PC-9 (cell line): ENCODE data around the gene DENND4A. TPM values are rescaled to one million over a fixed set of nuclear protein-coding genes. Genes with fewer than 3 reads are reported as not detected.
"Not testable (repeated sequence)": the region's sequence is repeated elsewhere in the genome, so short reads cannot be mapped to it uniquely, and the experiment has no call there.

ENCODE experiments used
- BruUV-seq: library from RNA; stranded (reverse); fragments of 400-500 nt; replicated peaks from 2 replicates; lab custom pipeline; 2021; lab: Mats Ljungman, UMichigan
- CTCF ChIA-PET: fragments of 300-600 bp; sonication (Branson Sonifier 250); formaldehyde crosslinking; loops from one replicate; lab custom pipeline; 2022; ENCODE audit warnings: antibody characterized with exemption; lab: Charles Lee
- POLR2A ChIA-PET: fragments of 300-600 bp; sonication (Branson Sonifier 250); formaldehyde crosslinking; loops from one replicate; lab custom pipeline; 2022; ENCODE audit warnings: antibody characterized with exemption; ENCODE audit not compliant: unreplicated experiment; lab: Charles Lee
- DNase-seq, 2 experiments: peaks; one replicate each; pipeline versions ENCODE4 v3.0.0 to v3.0.0-alpha.2; 2015 to 2022; ENCODE audit warnings: mixed read lengths in 1 of 2
- H2AFZ ChIP-seq: fragments of 200-600 bp; sonication (generic); 2 replicates; pipeline ENCODE4 v1.8.1; 2017; ENCODE audit warnings: antibody characterized with exemption
- H3F3A ChIP-seq: fragments of 200-600 bp; sonication (generic); 2 replicates; pipeline ENCODE4 v1.8.1; 2017; ENCODE audit warnings: antibody characterized with exemption, mild to moderate bottlenecking, low read depth; ENCODE audit not compliant: insufficient read depth
- H3K27ac ChIP-seq: fragments of 200-600 bp; sonication (generic); 2 replicates; pipeline ENCODE4 v1.6.1; 2016; ENCODE audit warnings: mixed run types
- H3K27me3 ChIP-seq: fragments of 200-600 bp; sonication (generic); 2 replicates; pipeline ENCODE4 v1.6.1; 2016; ENCODE audit warnings: low read depth, mixed run types; ENCODE audit not compliant: insufficient read depth
- H3K36me3 ChIP-seq: fragments of 200-600 bp; sonication (generic); 2 replicates; pipeline ENCODE4 v1.6.1; 2016; ENCODE audit warnings: low read depth, mixed run types
- H3K4me1 ChIP-seq: fragments of 200-600 bp; sonication (generic); replicated peaks from 2 replicates; pipeline ENCODE4 v1.6.1; 2016; ENCODE audit warnings: mixed run types; ENCODE audit not compliant: insufficient read depth
- H3K4me2 ChIP-seq: fragments of 200-600 bp; sonication (generic); 2 replicates; pipeline ENCODE4 v1.6.1; 2017; ENCODE audit warnings: mixed run types
- H3K4me3 ChIP-seq: fragments of 200-600 bp; sonication (generic); 2 replicates; pipeline ENCODE4 v1.6.1; 2016; ENCODE audit warnings: mixed run types
- H3K79me2 ChIP-seq: fragments of 200-600 bp; sonication (generic); 2 replicates; pipeline ENCODE4 v1.6.1; 2017; ENCODE audit warnings: low read depth, mixed run types
- H3K9me2 ChIP-seq: fragments of 200-600 bp; sonication (generic); 2 replicates; pipeline ENCODE4 v1.8.1; 2017; ENCODE audit warnings: mild to moderate bottlenecking; ENCODE audit not compliant: insufficient read depth
- H3K9me3 ChIP-seq: fragments of 200-600 bp; sonication (generic); 2 replicates; pipeline ENCODE4 v1.8.1; 2016; ENCODE audit warnings: low read depth; ENCODE audit not compliant: insufficient read depth
- H4K20me1 ChIP-seq: fragments of 200-600 bp; sonication (generic); 2 replicates; pipeline ENCODE4 v1.8.1; 2017; ENCODE audit not compliant: insufficient read depth
- EZH2 ChIP-seq: fragments of 200-600 bp; sonication (generic); IDR thresholded peaks from 2 replicates; pipeline ENCODE4 v1.8.0; 2017; ENCODE audit warnings: antibody characterized with exemption, low read depth
- intact Hi-C: fragments of 100-400 bp; cut with micrococcal nuclease; formaldehyde crosslinking; loops from one replicate; pipeline ENCODE4 v1.10.0; 2022; ENCODE audit not compliant: unreplicated experiment
- total RNA-seq: library from RNA; stranded (reverse); gene quantifications from 2 replicates; pipeline ENCODE4 v1.2.3, GENCODE V29; 2021
- TF ChIP-seq, protein P1 (sequence below): fragments of 200-600 bp; sonication (generic); conservative IDR thresholded peaks from 2 replicates; pipeline ENCODE4 v1.6.1; 2017; ENCODE audit warnings: mixed run types, antibody characterized with exemption, mild to moderate bottlenecking, moderate library complexity

DENND4A gene
- total RNA-seq, 1 experiment from 2014 or later: 16.3 TPM

DNA sequence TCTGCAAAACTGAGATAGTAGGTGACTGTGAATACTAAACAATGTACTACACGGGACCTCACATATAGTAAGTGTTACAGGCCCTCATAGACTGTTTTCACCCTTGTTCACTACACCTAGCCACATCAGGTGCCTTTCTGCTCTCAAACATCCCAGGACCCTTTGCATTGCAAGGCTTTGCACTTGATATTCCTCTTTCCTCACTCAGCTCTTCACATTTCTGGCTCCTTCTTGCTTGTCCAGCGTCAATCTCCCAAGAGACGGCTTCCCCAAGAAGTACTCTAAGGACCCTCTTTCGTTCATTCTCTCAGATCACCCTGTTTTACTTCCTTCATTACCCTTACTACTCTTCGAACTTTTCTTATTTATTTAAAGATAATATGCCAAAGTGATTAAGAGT is 10.0 kb downstream of the DENND4A start:
- Histone ChIP-seq H3K79me2 (peaks cover 12% of the 10 kb centered on the region), H3K27ac (no peak overlapping the region), H3K27me3 (no peaks in the 10 kb centered on the region), H3K4me1 (peaks cover 6% of the 10 kb centered on the region), H3K36me3 (no peaks in the 10 kb centered on the region), H2AFZ (no peak overlapping the region), H3K4me3 (no peak overlapping the region), H4K20me1 (no peaks in the 10 kb centered on the region), H3K4me2 (no peak overlapping the region), H3K9me3 (no peaks in the 10 kb centered on the region), H3K9me2 (no peaks in the 10 kb centered on the region), H3F3A (peaks cover under 1% of the 10 kb centered on the region; the same call in 1 of the 2 replicates)
- intact Hi-C loops: no loop called here
- ChIA-PET POLR2A (no interaction called here), CTCF (no interaction called here)
- TF ChIP-seq EZH2: no peak
- TF ChIP-seq, protein P1, sequence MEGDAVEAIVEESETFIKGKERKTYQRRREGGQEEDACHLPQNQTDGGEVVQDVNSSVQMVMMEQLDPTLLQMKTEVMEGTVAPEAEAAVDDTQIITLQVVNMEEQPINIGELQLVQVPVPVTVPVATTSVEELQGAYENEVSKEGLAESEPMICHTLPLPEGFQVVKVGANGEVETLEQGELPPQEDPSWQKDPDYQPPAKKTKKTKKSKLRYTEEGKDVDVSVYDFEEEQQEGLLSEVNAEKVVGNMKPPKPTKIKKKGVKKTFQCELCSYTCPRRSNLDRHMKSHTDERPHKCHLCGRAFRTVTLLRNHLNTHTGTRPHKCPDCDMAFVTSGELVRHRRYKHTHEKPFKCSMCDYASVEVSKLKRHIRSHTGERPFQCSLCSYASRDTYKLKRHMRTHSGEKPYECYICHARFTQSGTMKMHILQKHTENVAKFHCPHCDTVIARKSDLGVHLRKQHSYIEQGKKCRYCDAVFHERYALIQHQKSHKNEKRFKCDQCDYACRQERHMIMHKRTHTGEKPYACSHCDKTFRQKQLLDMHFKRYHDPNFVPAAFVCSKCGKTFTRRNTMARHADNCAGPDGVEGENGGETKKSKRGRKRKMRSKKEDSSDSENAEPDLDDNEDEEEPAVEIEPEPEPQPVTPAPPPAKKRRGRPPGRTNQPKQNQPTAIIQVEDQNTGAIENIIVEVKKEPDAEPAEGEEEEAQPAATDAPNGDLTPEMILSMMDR: no peak
- no peak for DNase-seq
- no TSS peak for BruUV-seq

DNA sequence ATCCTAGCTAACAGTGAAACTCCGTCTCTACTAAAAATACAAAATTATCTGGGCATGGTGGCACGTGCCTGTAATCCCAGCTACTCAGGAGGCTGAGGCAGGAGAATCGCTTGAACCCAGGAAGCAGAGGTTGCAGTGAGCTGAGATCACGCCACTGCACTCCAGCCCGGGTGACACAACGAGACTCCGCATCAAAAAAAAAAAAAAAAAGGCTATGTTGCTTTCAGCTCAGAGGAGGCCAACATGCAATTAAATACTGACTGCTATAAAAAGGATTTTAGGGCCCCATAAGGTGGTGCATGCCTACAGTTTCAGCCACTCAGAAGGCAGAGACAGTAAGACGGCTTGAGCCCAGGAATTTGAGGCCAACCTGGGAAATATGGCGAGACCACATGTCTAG is 13.4 kb downstream of the DENND4A start:
- DNase-seq, H3K79me2 ChIP-seq, POLR2A ChIA-PET: not testable (repeated sequence)

DNA sequence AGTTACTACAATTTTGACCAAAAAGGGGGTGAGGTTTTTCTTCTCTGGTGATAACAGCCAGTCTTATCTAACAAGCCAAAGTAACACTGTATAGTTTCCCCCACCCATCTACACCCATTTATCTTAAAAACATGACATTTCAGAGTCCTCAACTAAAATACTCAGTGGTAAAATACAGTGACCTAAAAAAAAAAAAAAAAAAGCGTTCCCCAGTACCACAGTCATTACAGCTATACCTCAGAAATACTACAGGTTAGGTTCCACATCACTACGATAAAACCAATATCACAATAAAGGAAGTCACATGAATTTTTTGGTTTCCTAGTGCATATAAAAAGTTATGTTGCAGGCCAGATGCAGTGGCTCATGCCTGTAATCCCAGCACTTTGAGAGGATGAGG is 13.8 kb downstream of the DENND4A start:
- no peaks in the 10 kb centered on the region for H3K9me3 ChIP-seq
- CTCF ChIA-PET: interaction anchor here (0.6 kb wide), 1 partner anchor 16 kb away, joined by 3 read pairs; no protein-coding TSS in a partner anchor

More for the DNA sequence above, 13.4 kb downstream of the DENND4A start:
- H2AFZ ChIP-seq, H3K4me3 ChIP-seq, H3K9me2 ChIP-seq, H3K4me1 ChIP-seq, H3K27ac ChIP-seq, H3K9me3 ChIP-seq, H3K36me3 ChIP-seq, intact Hi-C loops, BruUV-seq, H4K20me1 ChIP-seq, H3K27me3 ChIP-seq, H3F3A ChIP-seq, H3K4me2 ChIP-seq: not testable (repeated sequence)
- CTCF ChIA-PET: interaction anchor here (0.6 kb wide), 1 partner anchor 16 kb away, joined by 3 read pairs; no protein-coding TSS in a partner anchor

More for the DNA sequence above, 13.8 kb downstream of the DENND4A start:
- no peak for DNase-seq
- Histone ChIP-seq H4K20me1 (no peaks in the 10 kb centered on the region), H2AFZ (no peak overlapping the region), H3K79me2 (0 out of 2 replicates have a peak, but pooled peaks cover 4% of the 10 kb centered on the region), H3K4me1 (no peaks in the 10 kb centered on the region), H3K4me3 (no peak overlapping the region), H3K4me2 (no peak overlapping the region), H3K27ac (no peak overlapping the region), H3K36me3 (no peaks in the 10 kb centered on the region), H3K27me3 (no peaks in the 10 kb centered on the region), H3F3A (no peaks in the 10 kb centered on the region), H3K9me2 (no peaks in the 10 kb centered on the region)
- intact Hi-C loops: no loop called here
- no TSS peak for BruUV-seq
- POLR2A ChIA-PET: no interaction called here
- TF ChIP-seq, protein P1: no peak
- TF ChIP-seq EZH2: no peak
